Activated T-cell treated with anti-CD3 and anti-CD28 coated beads, Interleukin-2, amount 50 U/mL, for 4 hours (primary cell): ENCODE results near the gene ERO1B. TPM values are rescaled to one million over a fixed set of nuclear protein-coding genes. Genes with fewer than 3 reads are reported as not detected.
A peak's percentile ranks its signal among the peaks of the same experiment; 100 is the strongest.
"Not testable (repeated sequence)": the region's sequence is repeated elsewhere in the genome, so short reads cannot be mapped to it uniquely, and the experiment has no call there.

Experiments
- ATAC-seq, 2 donors: fragments of 200-7000 bp; cut with Tn5 transposase; one replicate each; pipeline ENCODE4 v1.10.0; 2021
- DNase-seq: peaks from one replicate; pipeline ENCODE4 v3.0.0-alpha.2; 2020
- H3K27me3 Mint-ChIP-seq: one replicate; pipeline ENCODE4 v1.8.0; 2021; ENCODE audit warnings: low read depth, mixed read lengths
- H3K36me3 Mint-ChIP-seq: one replicate; pipeline ENCODE4 v1.8.0; 2022; ENCODE audit warnings: mixed read lengths; ENCODE audit not compliant: insufficient read depth
- H3K4me1 Mint-ChIP-seq: one replicate; pipeline ENCODE4 v1.8.0; 2021; ENCODE audit warnings: low read depth, mixed read lengths
- H3K4me3 Mint-ChIP-seq: one replicate; pipeline ENCODE4 v1.8.0; 2021; ENCODE audit warnings: mild to moderate bottlenecking, moderate library complexity, mixed read lengths
- H3K9me3 Mint-ChIP-seq: one replicate; pipeline ENCODE4 v1.8.0; 2021; ENCODE audit warnings: mixed read lengths
- total RNA-seq, 3 donors: library from RNA; stranded (reverse); gene quantifications; one replicate each; pipeline ENCODE4 v1.2.1, GENCODE V29; 2021

The ERO1B gene, protein sequence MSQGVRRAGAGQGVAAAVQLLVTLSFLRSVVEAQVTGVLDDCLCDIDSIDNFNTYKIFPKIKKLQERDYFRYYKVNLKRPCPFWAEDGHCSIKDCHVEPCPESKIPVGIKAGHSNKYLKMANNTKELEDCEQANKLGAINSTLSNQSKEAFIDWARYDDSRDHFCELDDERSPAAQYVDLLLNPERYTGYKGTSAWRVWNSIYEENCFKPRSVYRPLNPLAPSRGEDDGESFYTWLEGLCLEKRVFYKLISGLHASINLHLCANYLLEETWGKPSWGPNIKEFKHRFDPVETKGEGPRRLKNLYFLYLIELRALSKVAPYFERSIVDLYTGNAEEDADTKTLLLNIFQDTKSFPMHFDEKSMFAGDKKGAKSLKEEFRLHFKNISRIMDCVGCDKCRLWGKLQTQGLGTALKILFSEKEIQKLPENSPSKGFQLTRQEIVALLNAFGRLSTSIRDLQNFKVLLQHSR
- 1 to 10 TPM; 1.7 to 4.2 (median 2.9) TPM for total RNA-seq

DNA sequence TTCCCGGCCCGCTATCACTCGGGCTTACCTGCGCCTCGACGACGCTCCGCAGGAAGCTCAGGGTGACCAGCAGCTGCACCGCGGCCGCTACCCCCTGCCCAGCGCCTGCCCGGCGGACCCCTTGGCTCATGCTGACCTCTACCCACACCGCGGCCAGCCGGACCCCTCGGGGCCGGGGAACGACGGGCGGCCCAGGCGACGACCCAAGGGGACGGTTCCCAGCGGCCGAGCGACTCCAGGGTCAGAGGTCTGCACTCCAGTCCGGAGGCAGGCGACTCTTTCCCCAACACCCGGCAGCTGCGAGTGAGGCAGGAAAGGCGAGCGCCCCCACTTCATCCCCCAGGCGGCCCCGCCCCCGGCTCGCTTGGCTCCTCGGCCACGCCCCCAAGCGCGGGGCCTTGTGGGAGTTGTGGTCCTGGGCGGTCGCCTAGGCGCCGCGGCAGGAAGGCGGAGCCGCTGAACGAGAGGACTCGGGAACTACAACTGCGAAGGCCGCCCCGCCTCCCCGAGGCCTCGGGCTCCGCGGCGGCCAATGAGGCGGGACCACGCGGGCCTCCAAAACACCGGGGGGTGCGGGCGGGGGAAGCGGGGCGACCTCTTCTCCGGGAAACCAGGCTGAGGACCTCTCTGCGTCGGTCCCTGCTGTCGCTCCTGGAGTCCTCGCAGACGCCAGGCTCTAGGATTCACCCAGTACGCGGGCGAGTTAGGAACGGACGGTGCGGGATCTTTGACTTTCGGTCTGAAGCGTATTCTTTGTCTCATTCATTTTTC lies at the start of gene ERO1B:
ERO1B (minus strand) TSS at position 305 of the 771 bp plus-strand sequence; CDS start at position 130, 175 bp downstream.
- Mint-ChIP-seq H3K27me3 (no peaks in the 10 kb centered on the region), H3K9me3 (no peaks in the 10 kb centered on the region), H3K4me3 (peak within 1 kb of the TSS; percentile 93), H3K4me1 (peaks cover 45% of the 10 kb centered on the region), H3K36me3 (peaks cover 3% of the 10 kb centered on the region)
- DNase-seq (peak; percentile 96), ATAC-seq (peak; percentile 93 to 95)

DNA sequence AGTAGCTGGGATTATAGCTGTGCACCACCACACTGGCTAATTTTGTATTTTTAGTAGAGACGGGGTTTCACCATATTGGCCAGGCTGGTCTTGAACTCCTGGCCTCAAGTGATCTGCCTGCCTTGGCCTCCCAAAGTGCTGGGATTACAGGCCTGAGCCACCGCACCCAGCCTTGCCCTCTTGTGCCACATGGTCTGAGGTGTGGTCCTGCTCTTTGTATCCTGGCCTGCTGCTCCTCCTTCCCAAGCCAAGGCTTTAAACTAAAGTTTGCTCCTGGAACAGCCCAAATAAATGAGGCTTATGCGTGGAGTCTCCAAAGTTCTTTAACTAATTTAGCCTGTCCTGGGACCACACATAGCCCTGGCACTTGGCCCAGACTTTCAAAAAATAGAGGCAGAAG lies 49.7 kb upstream of the ERO1B start:
- H3K4me3 Mint-ChIP-seq, H3K27me3 Mint-ChIP-seq, DNase-seq, H3K4me1 Mint-ChIP-seq, H3K36me3 Mint-ChIP-seq, H3K9me3 Mint-ChIP-seq, ATAC-seq: not testable (repeated sequence)

DNA sequence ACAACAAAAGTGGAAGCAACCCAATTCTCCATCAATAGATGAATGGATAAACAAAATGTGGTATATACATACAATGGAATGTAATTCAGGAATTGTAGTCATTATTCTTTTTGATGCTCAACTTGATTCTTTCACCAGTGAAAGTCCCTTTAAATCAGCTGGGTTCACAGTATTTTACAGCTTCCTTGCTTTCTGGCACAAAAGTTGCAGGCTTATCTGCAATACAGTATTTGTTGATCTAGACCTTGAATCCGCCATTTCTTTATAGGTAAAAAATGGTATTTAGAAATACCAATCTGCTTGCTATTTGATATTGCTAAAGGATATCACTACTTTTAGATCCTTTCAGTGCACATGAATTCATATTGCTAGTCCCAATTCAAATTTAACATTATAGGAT lies 44.7 kb upstream of the ERO1B start:
- Mint-ChIP-seq H3K36me3 (no peaks in the 10 kb centered on the region), H3K4me3 (no peak overlapping the region), H3K9me3 (peaks cover 23% of the 10 kb centered on the region), H3K4me1 (no peaks in the 10 kb centered on the region), H3K27me3 (peaks cover 5% of the 10 kb centered on the region)
- DNase-seq (no peak), ATAC-seq (no peak)

DNA sequence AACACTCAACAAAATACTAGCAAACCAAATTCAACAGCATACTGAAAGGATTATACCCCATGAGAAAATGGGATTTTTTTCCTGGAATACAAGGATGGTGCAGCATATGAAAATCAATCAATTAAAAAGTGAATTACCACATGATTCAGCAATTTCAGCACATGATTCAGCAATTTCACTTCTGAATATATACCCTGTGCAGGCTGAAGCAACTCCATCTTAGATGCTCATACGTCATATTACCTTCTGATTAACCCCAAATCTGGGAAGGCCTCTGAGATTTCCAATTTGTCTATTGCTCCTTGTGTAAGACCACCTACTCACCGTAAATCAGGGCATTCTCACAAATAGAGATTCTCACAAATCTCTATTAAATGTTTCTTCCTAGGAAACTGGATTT lies 43.8 kb upstream of the ERO1B start:
- H3K36me3 Mint-ChIP-seq: peaks cover 2% of the 10 kb centered on the region
- peaks cover 29% of the 10 kb centered on the region for H3K9me3 Mint-ChIP-seq
- no peak for DNase-seq
- no peaks in the 10 kb centered on the region for H3K4me1 Mint-ChIP-seq
- H3K4me3 Mint-ChIP-seq: no peak overlapping the region
- no peak for ATAC-seq
- H3K27me3 Mint-ChIP-seq: peaks cover 9% of the 10 kb centered on the region

DNA sequence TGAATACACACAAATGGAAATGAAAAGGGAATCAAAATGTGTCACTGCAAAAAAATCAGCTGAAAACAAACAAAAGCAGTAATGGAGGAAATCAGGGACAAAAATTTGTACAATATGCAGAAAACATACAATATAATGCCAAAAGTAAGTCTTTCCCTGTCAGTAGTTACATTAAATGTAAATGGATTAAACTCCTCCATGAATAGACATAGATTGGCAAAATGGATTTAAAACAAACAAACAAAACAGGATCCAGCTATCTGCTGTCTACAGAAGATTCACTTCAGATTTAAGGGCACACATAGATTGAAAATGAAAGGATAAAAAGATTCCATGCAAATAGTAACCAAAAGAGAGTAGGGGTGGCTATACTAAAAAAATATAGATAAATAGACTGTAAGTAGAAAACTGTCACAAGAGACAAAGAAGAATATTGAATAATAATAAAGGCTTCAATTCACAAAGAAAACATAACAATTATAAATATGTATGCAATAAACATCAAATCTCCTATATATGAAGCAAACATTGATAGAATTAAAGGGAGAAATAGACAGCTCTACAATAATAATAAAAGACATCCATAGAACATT lies 42.2 kb upstream of the ERO1B start:
- no peak overlapping the region for H3K4me3 Mint-ChIP-seq
- H3K4me1 Mint-ChIP-seq: no peaks in the 10 kb centered on the region
- ATAC-seq (no peak), DNase-seq (no peak)
- peaks cover 9% of the 10 kb centered on the region for H3K27me3 Mint-ChIP-seq
- peaks cover 2% of the 10 kb centered on the region for H3K36me3 Mint-ChIP-seq
- H3K9me3 Mint-ChIP-seq: peaks cover 29% of the 10 kb centered on the region

DNA sequence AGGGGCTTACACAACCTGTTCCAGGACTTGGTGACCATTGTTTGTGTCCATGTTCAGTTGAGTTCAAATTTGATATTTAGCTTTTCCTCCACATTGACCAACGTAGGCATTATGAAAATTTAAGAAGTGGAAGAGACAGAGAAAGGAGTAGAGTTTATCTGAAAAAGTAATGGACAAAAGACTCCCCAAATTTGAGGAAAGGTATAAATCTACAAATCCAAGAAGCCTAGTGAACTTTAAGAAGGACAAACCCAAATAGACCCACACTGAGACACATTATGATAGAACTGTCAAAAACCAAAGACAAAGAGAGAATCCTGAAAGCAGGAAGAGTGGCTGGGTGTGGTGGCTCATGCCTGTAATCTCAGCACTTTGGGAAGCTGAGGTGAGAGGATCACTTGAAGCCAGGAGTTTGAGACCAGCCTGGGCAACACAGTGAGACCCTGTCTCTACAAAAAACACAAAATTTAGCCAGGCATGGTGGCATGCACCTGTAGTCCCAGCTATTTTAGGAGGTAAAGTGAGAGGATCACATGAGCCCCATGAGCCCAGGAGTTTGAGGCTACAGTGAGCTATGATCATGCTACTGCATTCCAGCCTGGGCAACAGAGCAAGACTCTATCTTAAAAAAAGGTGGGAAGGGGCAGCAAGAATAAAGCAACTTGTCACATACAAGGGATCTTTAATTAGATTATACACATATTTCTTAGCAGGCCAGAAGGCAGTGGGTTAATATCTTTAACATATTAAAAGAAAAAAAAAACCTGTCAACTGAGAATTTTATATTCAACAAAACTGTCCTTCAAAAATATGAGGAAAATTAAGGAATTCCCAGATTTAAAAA lies 41.0 kb upstream of the ERO1B start:
- Mint-ChIP-seq H3K36me3 (peaks cover 2% of the 10 kb centered on the region), H3K9me3 (peaks cover 29% of the 10 kb centered on the region), H3K4me1 (no peaks in the 10 kb centered on the region), H3K27me3 (peaks cover 12% of the 10 kb centered on the region), H3K4me3 (no peak overlapping the region)
- DNase-seq (no peak), ATAC-seq (no peak)

DNA sequence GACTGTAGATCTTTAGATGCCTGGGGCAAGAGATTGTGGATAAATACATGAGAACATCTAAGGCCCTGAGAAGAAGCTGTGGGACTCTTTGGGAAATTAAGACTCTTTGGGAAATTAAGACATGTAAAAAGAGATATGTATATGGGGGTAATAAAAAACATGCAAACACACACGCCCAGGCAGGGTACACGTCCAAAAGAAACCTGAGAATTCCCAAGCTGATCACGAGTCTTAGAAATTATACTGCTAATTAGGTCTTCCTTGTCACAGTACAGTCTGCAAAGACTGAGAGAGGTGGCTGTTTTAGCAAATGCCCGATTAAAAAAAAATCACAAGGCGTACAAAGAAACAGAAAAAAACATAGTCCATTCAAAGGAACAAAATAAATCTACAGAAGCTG lies 39.3 kb upstream of the ERO1B start:
- ATAC-seq: no peak
- Mint-ChIP-seq H3K4me3 (no peak overlapping the region), H3K27me3 (peaks cover 12% of the 10 kb centered on the region)

DNA sequence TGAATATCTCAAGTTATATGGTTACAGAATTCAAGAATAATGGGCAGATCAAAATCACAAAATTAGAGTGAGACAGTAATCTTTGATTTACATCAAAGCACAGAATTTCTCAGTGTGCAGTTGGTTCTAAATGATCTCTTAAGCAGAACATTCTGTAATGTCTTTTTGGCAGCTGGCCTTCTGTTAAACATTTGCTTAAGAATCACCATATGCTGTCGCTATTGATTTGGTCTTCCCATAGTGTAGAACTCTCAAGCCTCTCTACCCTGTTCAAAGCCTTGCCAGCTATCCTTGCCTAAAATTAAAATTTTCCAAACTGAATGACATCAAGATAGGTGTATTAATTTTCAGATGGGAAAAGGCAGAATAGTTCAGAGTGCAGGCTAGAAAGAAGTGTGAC lies 38.9 kb upstream of the ERO1B start:
- Mint-ChIP-seq H3K9me3 (peaks cover 29% of the 10 kb centered on the region), H3K4me3 (no peak overlapping the region), H3K27me3 (peaks cover 12% of the 10 kb centered on the region), H3K36me3 (peaks cover 2% of the 10 kb centered on the region), H3K4me1 (no peaks in the 10 kb centered on the region)
- DNase-seq (no peak), ATAC-seq (no peak)

More for the DNA sequence above, 39.3 kb upstream of the ERO1B start:
- DNase-seq: no peak
- H3K4me1 Mint-ChIP-seq: no peaks in the 10 kb centered on the region
- peaks cover 2% of the 10 kb centered on the region for H3K36me3 Mint-ChIP-seq
- peaks cover 29% of the 10 kb centered on the region for H3K9me3 Mint-ChIP-seq

DNA sequence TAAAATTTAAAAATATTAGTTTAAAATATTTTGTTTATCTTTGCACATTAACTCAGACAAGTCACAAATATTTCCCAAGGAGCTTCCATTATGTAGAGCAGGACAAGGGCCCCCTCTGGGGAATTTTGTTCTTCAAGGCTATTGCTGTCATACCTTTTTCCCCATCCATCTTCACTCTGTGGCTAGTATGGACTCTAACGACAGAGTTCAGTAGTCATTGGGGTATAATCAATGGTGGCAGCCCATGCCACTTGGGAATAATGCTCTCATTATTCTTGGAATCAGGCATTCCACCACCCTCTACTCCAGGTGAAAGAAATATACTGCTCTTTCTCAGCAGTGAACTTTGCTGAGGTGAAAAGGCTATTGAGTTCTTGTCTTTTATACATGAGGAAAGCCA lies 38.5 kb upstream of the ERO1B start:
- DNase-seq (no peak), ATAC-seq (no peak)
- Mint-ChIP-seq H3K9me3 (peaks cover 29% of the 10 kb centered on the region), H3K4me1 (no peaks in the 10 kb centered on the region), H3K27me3 (peaks cover 12% of the 10 kb centered on the region), H3K4me3 (no peak overlapping the region), H3K36me3 (peaks cover 2% of the 10 kb centered on the region)

DNA sequence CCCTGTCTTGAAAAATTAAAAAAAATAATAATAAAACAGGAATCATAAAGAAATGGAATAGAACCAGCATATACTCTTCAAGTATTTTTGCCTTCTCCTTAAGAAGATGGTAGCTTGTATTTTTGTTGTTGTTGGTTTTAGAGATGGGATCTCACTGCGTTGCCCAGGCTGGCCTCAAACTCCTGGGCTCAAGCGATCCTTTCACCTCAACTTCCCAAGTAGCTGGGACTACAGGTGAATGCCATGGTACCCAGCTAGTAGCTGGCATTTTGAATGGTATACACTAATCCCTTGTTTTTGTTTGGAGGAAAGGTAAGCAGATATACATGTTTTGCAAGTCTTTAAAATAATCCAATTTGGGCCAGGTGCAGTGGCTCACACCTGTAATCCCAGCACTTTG lies 34.7 kb upstream of the ERO1B start:
- Mint-ChIP-seq H3K4me1 (no peaks in the 10 kb centered on the region), H3K9me3 (peaks cover 6% of the 10 kb centered on the region), H3K36me3 (peaks cover 2% of the 10 kb centered on the region), H3K4me3 (no peak overlapping the region), H3K27me3 (peaks cover 10% of the 10 kb centered on the region)
- ATAC-seq (no peak), DNase-seq (no peak)

DNA sequence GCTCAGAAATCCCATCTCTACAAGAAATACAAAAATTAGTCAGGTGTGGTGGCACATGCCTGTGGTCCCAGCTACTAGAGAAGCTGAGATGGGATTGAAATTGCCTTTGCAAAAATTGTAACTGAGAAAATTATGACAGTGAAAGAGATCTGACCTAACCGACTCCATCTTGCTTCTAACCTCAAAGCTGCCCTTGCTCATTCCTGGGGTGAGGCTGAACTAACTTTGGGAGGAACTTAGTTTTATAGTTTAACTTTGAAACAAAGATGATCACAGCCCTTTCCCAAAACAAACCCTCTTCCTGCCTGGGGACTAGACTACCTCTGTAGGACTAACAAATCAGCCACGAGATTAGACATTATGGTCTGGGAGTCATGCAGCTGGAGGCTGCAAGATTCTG lies 33.8 kb upstream of the ERO1B start:
- Mint-ChIP-seq H3K4me1 (no peaks in the 10 kb centered on the region), H3K9me3 (no peaks in the 10 kb centered on the region), H3K36me3 (no peaks in the 10 kb centered on the region), H3K4me3 (no peak overlapping the region), H3K27me3 (peaks cover 5% of the 10 kb centered on the region)
- no peak for ATAC-seq
- no peak for DNase-seq

DNA sequence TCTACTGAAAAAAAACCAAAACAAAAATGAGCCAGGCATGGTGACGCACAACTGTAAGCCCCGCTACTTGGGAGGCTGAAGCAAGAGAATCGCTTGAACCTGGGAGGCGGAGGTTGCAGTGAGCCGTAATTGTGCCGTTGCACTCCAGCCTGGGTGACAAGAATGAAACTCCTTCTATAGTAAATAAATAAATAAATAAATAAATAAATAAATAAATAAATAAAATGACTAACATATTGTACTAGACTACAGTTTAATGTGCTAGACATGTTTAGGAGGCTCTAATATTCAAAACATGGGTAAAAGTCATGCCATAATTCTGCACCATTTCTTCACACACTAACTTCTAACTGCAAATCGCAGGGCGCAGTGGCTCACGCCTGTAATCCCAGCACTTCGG lies 33.3 kb upstream of the ERO1B start:
- Mint-ChIP-seq H3K36me3 (no peaks in the 10 kb centered on the region), H3K4me3 (no peak overlapping the region), H3K4me1 (no peaks in the 10 kb centered on the region), H3K9me3 (no peaks in the 10 kb centered on the region), H3K27me3 (peaks cover 5% of the 10 kb centered on the region)
- no peak for ATAC-seq
- DNase-seq: no peak

DNA sequence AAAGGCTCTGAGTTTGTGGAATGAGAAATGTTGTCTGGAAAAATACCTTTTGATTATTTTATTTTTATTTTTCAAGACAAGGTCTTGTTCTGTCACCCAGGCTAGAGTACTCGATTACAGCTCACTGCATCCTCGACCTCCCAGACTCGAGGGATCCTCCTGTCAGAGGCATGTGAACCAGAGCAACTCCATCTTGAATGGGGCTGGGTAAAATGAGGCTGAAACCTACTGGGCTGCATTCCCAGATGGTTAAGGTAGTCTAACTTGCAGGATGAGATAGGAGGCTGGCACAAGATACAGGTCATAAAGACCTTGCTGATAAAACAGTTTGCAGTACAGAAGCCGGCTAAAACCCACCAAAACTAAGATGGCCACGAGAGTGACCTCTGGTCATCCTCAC lies 32.3 kb upstream of the ERO1B start:
- ATAC-seq, H3K36me3 Mint-ChIP-seq, H3K27me3 Mint-ChIP-seq, H3K4me1 Mint-ChIP-seq, H3K9me3 Mint-ChIP-seq, H3K4me3 Mint-ChIP-seq, DNase-seq: not testable (repeated sequence)

DNA sequence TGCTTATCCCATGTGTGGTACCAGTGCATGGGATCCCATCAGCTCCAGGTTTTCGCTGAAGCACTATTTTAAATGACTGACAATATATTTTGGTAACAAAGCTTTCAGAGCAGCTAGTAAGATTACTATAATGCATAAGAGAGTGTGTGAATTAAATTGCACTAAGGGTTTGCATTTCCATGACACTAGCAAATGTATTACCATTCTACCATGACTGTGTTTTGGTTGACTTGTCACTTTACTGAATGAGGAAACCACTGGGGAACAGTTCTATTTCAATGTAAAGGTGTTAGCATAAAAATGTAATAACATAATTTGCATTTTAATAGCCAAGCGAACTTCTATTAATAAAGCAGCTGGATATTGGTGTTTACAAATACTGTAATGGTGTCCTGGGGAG lies 31.7 kb upstream of the ERO1B start:
- no peaks in the 10 kb centered on the region for H3K36me3 Mint-ChIP-seq
- no peaks in the 10 kb centered on the region for H3K4me1 Mint-ChIP-seq
- no peak for DNase-seq
- no peaks in the 10 kb centered on the region for H3K9me3 Mint-ChIP-seq
- H3K27me3 Mint-ChIP-seq: peaks cover 3% of the 10 kb centered on the region
- no peak overlapping the region for H3K4me3 Mint-ChIP-seq
- ATAC-seq: no peak
